HG02642 (cell line): ENCODE data around the gene ZFYVE19.

Experiments used
- ATAC-seq: cut with Tn5 transposase; IDR thresholded peaks from one replicate; pipeline ENCODE4 v1.9.1; 2021; ENCODE audit warnings: mild to moderate bottlenecking; ENCODE audit not compliant: unreplicated experiment, poor library complexity

The ZFYVE19 gene

GRCh38 chr15:40775007-40775406 lies 31.9 kb upstream of the ZFYVE19 start:
- no peak for ATAC-seq

- ATAC-seq: no peak
These were observed 31.0 kb upstream of the ZFYVE19 start for GRCh38 chr15:40775740-40776536.

GRCh38 chr15:40776537-40777141 lies 30.2 kb upstream of the ZFYVE19 start:
- no peak for ATAC-seq

GRCh38 chr15:40782609-40783227 lies 24.2 kb upstream of the ZFYVE19 start:
- peak; percentile 81 for ATAC-seq

- no peak for ATAC-seq
These were observed 21.7 kb upstream of the ZFYVE19 start for GRCh38 chr15:40785164-40785563.

GRCh38 chr15:40785814-40786213 lies 21.1 kb upstream of the ZFYVE19 start:
- no peak for ATAC-seq

- no peak for ATAC-seq
These were observed 19.5 kb upstream of the ZFYVE19 start for GRCh38 chr15:40787344-40787841.

- no peak for ATAC-seq
These were observed 18.9 kb upstream of the ZFYVE19 start for GRCh38 chr15:40787991-40788390.

- no peak for ATAC-seq
These were observed 17.8 kb upstream of the ZFYVE19 start for GRCh38 chr15:40789119-40789518.

- no peak for ATAC-seq
These were observed 16.9 kb upstream of the ZFYVE19 start for GRCh38 chr15:40789999-40790398.

- ATAC-seq: no peak
These were observed 16.2 kb upstream of the ZFYVE19 start for GRCh38 chr15:40790718-40791117.

GRCh38 chr15:40792394-40792793 lies 14.5 kb upstream of the ZFYVE19 start:
- ATAC-seq: no peak

- ATAC-seq: no peak
These were observed 13.5 kb upstream of the ZFYVE19 start for GRCh38 chr15:40793216-40793989.

GRCh38 chr15:40796041-40796440 lies 10.8 kb upstream of the ZFYVE19 start:
- ATAC-seq: no peak

GRCh38 chr15:40796512-40796911 lies 10.4 kb upstream of the ZFYVE19 start:
- ATAC-seq: no peak

GRCh38 chr15:40799523-40799922 lies 7.4 kb upstream of the ZFYVE19 start:
- no peak for ATAC-seq

- ATAC-seq: no peak
These were observed 3.8 kb upstream of the ZFYVE19 start for GRCh38 chr15:40803076-40803475.

GRCh38 chr15:40803688-40804087 lies 3.2 kb upstream of the ZFYVE19 start:
- ATAC-seq: no peak

GRCh38 chr15:40806672-40807027 lies 239 bp upstream of the ZFYVE19 start:
- no peak for ATAC-seq

GRCh38 chr15:40807888-40808461 lies 1.1 kb downstream of the ZFYVE19 start:
- no peak for ATAC-seq
